Measurements from ENCODE around the gene SLC15A1. TPM values are rescaled to one million over a fixed set of nuclear protein-coding genes. Genes with fewer than 3 reads are reported as not detected.

The SLC15A1 gene
- total RNA-seq, 4 donors from 2014 or later = not detected

GRCh38 chr13:98731925-98732324 lies 20.5 kb downstream of the SLC15A1 start:
- no peak for TF ChIP-seq CTCF (IDR thresholded peaks at IDR 0.05 in 4 of 5, conservative IDR thresholded peaks at IDR 0.05 in 1 of 5)
- TF ChIP-seq POLR2A (IDR thresholded peaks at IDR 0.05) = no peak
- ATAC-seq (no peak), DNase-seq (no peak)
- no peaks in the 10 kb centered on the region for H3K27me3 ChIP-seq
- intact Hi-C loops (cut with DNase I; ENCODE audit: low total_unique reads) (no loop called here), in situ Hi-C loops (cut with MboI; ENCODE audit: low sequenced_read_pairs in 4 of 4) (no loop called here)
- H3K27ac ChIP-seq = no peak overlapping the region
- no peak overlapping the region for H3K4me3 ChIP-seq
- no peaks in the 10 kb centered on the region for H3K36me3 ChIP-seq
- no peaks in the 10 kb centered on the region for H3K4me1 ChIP-seq
- H3K9me3 ChIP-seq = no peaks in the 10 kb centered on the region

- no peaks in the 10 kb centered on the region for H3K36me3 ChIP-seq
- in situ Hi-C loops (cut with MboI; ENCODE audit: low sequenced_read_pairs in 4 of 4) = no loop called here
- no peaks in the 10 kb centered on the region for H3K27me3 ChIP-seq
- H3K4me3 ChIP-seq = no peak overlapping the region
- no peak for TF ChIP-seq POLR2A (IDR thresholded peaks at IDR 0.05)
- TF ChIP-seq CTCF (IDR thresholded peaks at IDR 0.05 in 4 of 5, conservative IDR thresholded peaks at IDR 0.05 in 1 of 5) = no peak
- intact Hi-C loops (cut with DNase I; ENCODE audit: low total_unique reads) = no loop called here
- ATAC-seq (no peak), DNase-seq (no peak)
- H3K27ac ChIP-seq = no peak overlapping the region
- H3K9me3 ChIP-seq = no peaks in the 10 kb centered on the region
- no peaks in the 10 kb centered on the region for H3K4me1 ChIP-seq
Observed at GRCh38 chr13:98731038-98731437, 21.4 kb downstream of the SLC15A1 start.

GRCh38 chr13:98730441-98730840 lies 22.0 kb downstream of the SLC15A1 start:
- ATAC-seq = no peak

GRCh38 chr13:98729658-98730057 lies 22.8 kb downstream of the SLC15A1 start:
- Histone ChIP-seq H3K27ac (no peak overlapping the region), H3K9me3 (no peaks in the 10 kb centered on the region), H3K27me3 (no peaks in the 10 kb centered on the region), H3K4me1 (no peaks in the 10 kb centered on the region), H3K36me3 (no peaks in the 10 kb centered on the region), H3K4me3 (no peak overlapping the region)
- no peak for TF ChIP-seq CTCF (IDR thresholded peaks at IDR 0.05 in 4 of 5, conservative IDR thresholded peaks at IDR 0.05 in 1 of 5)
- TF ChIP-seq POLR2A (IDR thresholded peaks at IDR 0.05) = no peak
- DNase-seq = no peak
- ATAC-seq = no peak
- in situ Hi-C loops (cut with MboI; ENCODE audit: low sequenced_read_pairs in 4 of 4) = no loop called here
- intact Hi-C loops (cut with DNase I; ENCODE audit: low total_unique reads) = no loop called here

More at GRCh38 chr13:98730441-98730840, 22.0 kb downstream of the SLC15A1 start:
- H3K27me3 ChIP-seq = no peaks in the 10 kb centered on the region
- H3K4me1 ChIP-seq = no peaks in the 10 kb centered on the region
- intact Hi-C loops (cut with DNase I; ENCODE audit: low total_unique reads) = no loop called here
- no peaks in the 10 kb centered on the region for H3K9me3 ChIP-seq
- DNase-seq = no peak
- no peak overlapping the region for H3K4me3 ChIP-seq
- no peak overlapping the region for H3K27ac ChIP-seq
- in situ Hi-C loops (cut with MboI; ENCODE audit: low sequenced_read_pairs in 4 of 4) = no loop called here
- no peak for TF ChIP-seq CTCF (IDR thresholded peaks at IDR 0.05 in 4 of 5, conservative IDR thresholded peaks at IDR 0.05 in 1 of 5)
- TF ChIP-seq POLR2A (IDR thresholded peaks at IDR 0.05) = no peak
- no peaks in the 10 kb centered on the region for H3K36me3 ChIP-seq

GRCh38 chr13:98722958-98723357 lies 29.5 kb downstream of the SLC15A1 start:
- no peak for ATAC-seq
- Histone ChIP-seq H3K9me3 (no peaks in the 10 kb centered on the region), H3K4me1 (no peaks in the 10 kb centered on the region), H3K27me3 (no peaks in the 10 kb centered on the region), H3K27ac (no peak overlapping the region), H3K4me3 (no peak overlapping the region), H3K36me3 (no peaks in the 10 kb centered on the region)
- in situ Hi-C loops (cut with MboI; ENCODE audit: low sequenced_read_pairs in 4 of 4) = no loop called here
- TF ChIP-seq POLR2A (IDR thresholded peaks at IDR 0.05) = no peak
- TF ChIP-seq CTCF (IDR thresholded peaks at IDR 0.05 in 4 of 5, conservative IDR thresholded peaks at IDR 0.05 in 1 of 5) = no peak
- intact Hi-C loops (cut with DNase I; ENCODE audit: low total_unique reads) = no loop called here
- DNase-seq = no peak

All from gastrocnemius medialis (tissue), 4 donors.